Stimulated activated CD8-positive, alpha-beta memory T cell treated with anti-CD3 and anti-CD28 coated beads, Interleukin-15, amount 100 ng/mL, for 48 hours (primary cell): Measurements from ENCODE around the gene RETREG1.
"Not testable (repeated sequence)": the region's sequence is repeated elsewhere in the genome, so short reads cannot be mapped to it uniquely, and the experiment has no call there.

ENCODE experiments used
- DNase-seq, 2 donors: peaks; one replicate each; pipeline ENCODE4 v3.0.0-alpha.2; 2020; ENCODE audit warnings: low read depth in 2 of 2

RETREG1 gene

GRCh38 chr5:16456103-16456832 is 160.5 kb downstream of the RETREG1 start:
- no peak for DNase-seq

GRCh38 chr5:16455668-16456067 is 161.1 kb downstream of the RETREG1 start:
- no peak for DNase-seq

- DNase-seq = no peak
Observed at GRCh38 chr5:16454686-16455085, 162.1 kb downstream of the RETREG1 start.

GRCh38 chr5:16453609-16454008 is 163.2 kb downstream of the RETREG1 start:
- DNase-seq = no peak

GRCh38 chr5:16450163-16450562 is 166.6 kb downstream of the RETREG1 start:
- DNase-seq = no peak

GRCh38 chr5:16446993-16447392 is 169.8 kb downstream of the RETREG1 start:
- no peak for DNase-seq

GRCh38 chr5:16437977-16438376 is 178.8 kb downstream of the RETREG1 start:
- DNase-seq = no peak

- not testable (repeated sequence) for DNase-seq
Observed at GRCh38 chr5:16436065-16436682, 180.6 kb downstream of the RETREG1 start.

GRCh38 chr5:16431490-16431889 is 185.3 kb downstream of the RETREG1 start:
- no peak for DNase-seq

GRCh38 chr5:16430349-16431089 is 186.3 kb downstream of the RETREG1 start:
- DNase-seq = no peak

GRCh38 chr5:16428359-16428758 is 188.4 kb downstream of the RETREG1 start:
- DNase-seq = no peak

GRCh38 chr5:16427587-16427986 is 189.2 kb downstream of the RETREG1 start:
- no peak for DNase-seq
